NCI-H1105 (cell line): ENCODE data around the gene MXRA7.
"Not testable (repeated sequence)": the region's sequence is repeated elsewhere in the genome, so short reads cannot be mapped to it uniquely, and the experiment has no call there.

Source experiments
- DNase-seq: peaks from one replicate; lab custom pipeline; 2025; lab: John Stamatoyannopoulos, UW

The MXRA7 gene

GRCh38 chr17:76643553-76644148, 67.1 kb downstream of the MXRA7 start, which contains the start of gene ST6GALNAC1:
Gene ST6GALNAC1, minus strand, starts transcription at chr17:76643757. Its CDS starts 119 bp downstream, at chr17:76643638.
- DNase-seq, result no peak

- DNase-seq, result no peak
Observed at GRCh38 chr17:76642994-76643393, 67.8 kb downstream of the MXRA7 start.

GRCh38 chr17:76642032-76642561, 68.7 kb downstream of the MXRA7 start:
- no peak for DNase-seq

- no peak for DNase-seq
Observed at GRCh38 chr17:76641501-76641900, 69.3 kb downstream of the MXRA7 start.

- DNase-seq, result no peak
Observed at GRCh38 chr17:76640550-76641380, 70.0 kb downstream of the MXRA7 start.

GRCh38 chr17:76638263-76638662, 72.5 kb downstream of the MXRA7 start:
- DNase-seq, result no peak

- not testable (repeated sequence) for DNase-seq
Observed at GRCh38 chr17:76636486-76637206, 74.1 kb downstream of the MXRA7 start.

- DNase-seq, result no peak
Observed at GRCh38 chr17:76635659-76636360, 75.0 kb downstream of the MXRA7 start.

- DNase-seq, result no peak
Observed at GRCh38 chr17:76635039-76635438, 75.7 kb downstream of the MXRA7 start.

- no peak for DNase-seq
Observed at GRCh38 chr17:76633628-76634328, 77.0 kb downstream of the MXRA7 start.

- no peak for DNase-seq
Observed at GRCh38 chr17:76631821-76632565, 78.8 kb downstream of the MXRA7 start.

- DNase-seq, result no peak
Observed at GRCh38 chr17:76630151-76630550, 80.6 kb downstream of the MXRA7 start.
